Measurements from ENCODE around the gene MGAT4A.

DNA sequence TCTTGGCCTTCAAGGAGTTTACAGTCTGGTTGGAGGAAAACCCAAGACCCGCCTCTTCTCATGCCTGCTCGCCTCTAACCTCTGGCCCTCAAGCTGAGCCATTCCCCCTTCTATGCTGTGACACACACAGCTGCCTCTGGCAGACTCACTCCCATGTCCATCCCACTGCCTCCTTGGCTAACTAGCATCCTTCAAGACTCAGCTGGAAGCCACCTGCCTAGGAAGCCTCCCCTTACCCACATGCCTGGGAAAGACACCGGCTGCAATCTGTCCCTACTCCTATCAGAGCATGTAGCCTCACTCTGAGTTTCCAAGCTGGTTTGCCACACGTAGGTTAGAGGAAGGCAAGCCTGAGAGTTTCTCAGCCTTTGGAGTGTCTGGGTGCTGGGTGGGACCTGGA lies 6.9 kb upstream of the MGAT4A start:
- no peak for TF ChIP-seq CEBPB (tag; IDR thresholded peaks at IDR 0.05)
- TF ChIP-seq, protein P1, sequence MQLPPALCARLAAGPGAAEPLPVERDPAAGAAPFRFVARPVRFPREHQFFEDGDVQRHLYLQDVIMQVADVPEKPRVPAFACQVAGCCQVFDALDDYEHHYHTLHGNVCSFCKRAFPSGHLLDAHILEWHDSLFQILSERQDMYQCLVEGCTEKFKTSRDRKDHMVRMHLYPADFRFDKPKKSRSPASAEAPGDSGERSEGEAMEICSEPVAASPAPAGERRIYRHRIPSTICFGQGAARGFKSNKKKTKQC (CRISPR knock-in tag; IDR thresholded peaks at IDR 0.05), result no peak
- no peak for TF ChIP-seq MEIS2 (IDR thresholded peaks at IDR 0.05; ENCODE audit: partially characterized antibody)
- no peak for TF ChIP-seq ZNF224 (CRISPR knock-in tag; IDR thresholded peaks at IDR 0.05)
- TF ChIP-seq POLR3A (IDR thresholded peaks at IDR 0.05; ENCODE audit: borderline replicate concordance, extremely low read depth, insufficient read depth, insufficient read length), result no peak
- TF ChIP-seq UBTF (IDR thresholded peaks at IDR 0.05; ENCODE audit: borderline replicate concordance in 1 of 2, low read depth in 2 of 2, low read length in 2 of 2), result no peak
- no peak for TF ChIP-seq CHD7 (IDR thresholded peaks at IDR 0.05; ENCODE audit: low read depth, low read length)
- no peak for TF ChIP-seq FOSL1 (tag; conservative IDR thresholded peaks at IDR 0.05)
- TF ChIP-seq PRMT5 (CRISPR knock-in tag; IDR thresholded peaks at IDR 0.05), result no peak

Measured in K562 (cell line).